Endothelial cell of umbilical vein (primary cell): Measurements from ENCODE around the gene KIF26B. TPM values are rescaled to one million over a fixed set of nuclear protein-coding genes. Genes with fewer than 3 reads are reported as not detected.

Source experiments
- BruUV-seq: library from RNA; stranded (reverse); fragments of 400-500 nt; replicated peaks from 2 replicates; lab custom pipeline; 2021; lab: Mats Ljungman, UMichigan
- CTCF ChIA-PET: fragments of 300-600, 350-600 bp; sonication (Branson Sonifier 250); formaldehyde crosslinking; loops from one replicate; lab custom pipeline; 2021; ENCODE audit warnings: antibody characterized with exemption, inconsistent platforms; lab: Charles Lee
- POLR2A ChIA-PET: fragments of 300-600, 350-600 bp; sonication (Branson Sonifier 250); formaldehyde crosslinking; loops from one replicate; lab custom pipeline; 2021; ENCODE audit warnings: antibody characterized with exemption, inconsistent platforms; lab: Charles Lee
- DNase-seq: peaks from one replicate; pipeline ENCODE4 v3.0.0-alpha.2; 2011; ENCODE audit warnings: low read depth, low spot score
- FAIRE-seq: peaks from 2 replicates; lab custom pipeline; 2011; peaks lifted over from hg19 to GRCh38; lab: Jason Lieb, UNC
- H2AFZ ChIP-seq: 2 replicates; pipeline ENCODE4 v1.6.0; 2012; ENCODE audit warnings: low read depth, low read length, control low read depth, inconsistent platforms
- H3K27ac ChIP-seq: 2 replicates; pipeline ENCODE4 v1.5.1; 2011; ENCODE audit warnings: low read depth, mild to moderate bottlenecking, control low read depth, low read length, moderate library complexity; ENCODE audit not compliant: insufficient read depth
- H3K27me3 ChIP-seq, 2 experiments: 2 replicates each; pipeline versions ENCODE4 v1.6.0 to v1.6.1; 2011; ENCODE audit warnings: low read length in 2 of 2, mixed read lengths in 1 of 2; ENCODE audit not compliant: control insufficient read depth in 2 of 2, insufficient read depth in 2 of 2
- H3K36me3 ChIP-seq, 2 experiments: 2 replicates in 1 of 2; 3 replicates in 1 of 2; pipeline ENCODE4 v1.5.1; 2011; ENCODE audit warnings: low read length in 2 of 2, mild to moderate bottlenecking in 1 of 2, moderate library complexity in 1 of 2; ENCODE audit not compliant: control insufficient read depth in 2 of 2, insufficient read depth in 2 of 2; ENCODE audit errors: extremely low read depth in 1 of 2
- H3K4me1 ChIP-seq: 3 replicates; pipeline ENCODE4 v1.5.1; 2011; ENCODE audit warnings: mild to moderate bottlenecking, low read length; ENCODE audit not compliant: control insufficient read depth, insufficient read depth; ENCODE audit errors: extremely low read depth
- H3K4me2 ChIP-seq: 2 replicates; pipeline ENCODE4 v1.6.1; 2011; ENCODE audit warnings: low read length, control low read depth, mixed read lengths; ENCODE audit not compliant: insufficient read depth
- H3K4me3 ChIP-seq, 3 experiments: fragments of 200-600 bp in 1 of 3; sonication (generic), shearing (Covaris generic) in 1 of 3; replicated peaks in 1 of 3; 2 replicates each; pipeline ENCODE4 v1.5.1; 2011 to 2016; ENCODE audit warnings: control low read depth in 3 of 3, low read length in 3 of 3, mild to moderate bottlenecking in 2 of 3, inconsistent platforms in 1 of 3, low read depth in 1 of 3, moderate library complexity in 1 of 3; ENCODE audit not compliant: insufficient read depth in 1 of 3
- H3K79me2 ChIP-seq: 2 replicates; pipeline ENCODE4 v1.6.0; 2012; ENCODE audit warnings: low read length, inconsistent platforms; ENCODE audit not compliant: control insufficient read depth, insufficient read depth
- H3K9ac ChIP-seq: replicated peaks from 2 replicates; pipeline ENCODE3; 2011; ENCODE audit warnings: low read length, control low read depth; ENCODE audit not compliant: insufficient read depth; ENCODE audit errors: extremely low read depth
- H3K9me1 ChIP-seq: replicated peaks from 3 replicates; pipeline ENCODE4 v1.6.0; 2011; ENCODE audit warnings: mild to moderate bottlenecking, low read length; ENCODE audit not compliant: control insufficient read depth, insufficient read depth; ENCODE audit errors: extremely low read depth
- H3K9me3 ChIP-seq: replicated peaks from 2 replicates; pipeline ENCODE4 v1.5.1; 2012; ENCODE audit warnings: low read length, inconsistent platforms; ENCODE audit not compliant: control insufficient read depth, insufficient read depth
- H4K20me1 ChIP-seq: replicated peaks from 2 replicates; pipeline ENCODE3; 2011; ENCODE audit warnings: mild to moderate bottlenecking, low read length; ENCODE audit not compliant: control insufficient read depth, insufficient read depth; ENCODE audit errors: extremely low read depth
- EZH2 ChIP-seq: IDR thresholded peaks from 2 replicates; pipeline ENCODE4 v1.6.1; 2012; ENCODE audit warnings: borderline replicate concordance, low read depth, mild to moderate bottlenecking, moderate library complexity, low read length, inconsistent platforms; ENCODE audit not compliant: severe bottlenecking
- FOS ChIP-seq: IDR thresholded peaks from 2 replicates; pipeline ENCODE4 v1.6.1; 2011; ENCODE audit warnings: mild to moderate bottlenecking, low read length, moderate library complexity, borderline replicate concordance; ENCODE audit not compliant: insufficient read depth
- GATA2 ChIP-seq: IDR thresholded peaks from 2 replicates; pipeline ENCODE4 v1.7.0; 2011; ENCODE audit warnings: low read depth, mild to moderate bottlenecking, moderate library complexity, mixed read lengths, low read length; ENCODE audit not compliant: insufficient read length, insufficient read depth
- JUN ChIP-seq: IDR thresholded peaks from 2 replicates; pipeline ENCODE4 v1.6.1; 2011; ENCODE audit warnings: borderline replicate concordance, low read depth; ENCODE audit not compliant: insufficient read length, insufficient read depth
- POLR2A ChIP-seq: IDR thresholded peaks from 2 replicates; pipeline ENCODE4 v1.6.1; 2012; ENCODE audit warnings: low read depth, mild to moderate bottlenecking, control low read depth, low read length
- POLR2AphosphoS5 ChIP-seq: IDR thresholded peaks from 2 replicates; pipeline ENCODE4 v1.6.1; 2012; ENCODE audit warnings: low read depth, mild to moderate bottlenecking, control low read depth, low read length, moderate library complexity; ENCODE audit not compliant: insufficient read depth
- dilution Hi-C: fragments of 300-500 bp; cut with MboI; formaldehyde crosslinking; loops from one replicate; pipeline ENCODE4 v1.15.0; 2019; ENCODE audit warnings: low sequenced_read_pairs; ENCODE audit not compliant: extremely low pct_ligation_motif_present
- intact Hi-C: fragments of 100-400 bp; cut with micrococcal nuclease; formaldehyde crosslinking; loops from one replicate; pipeline ENCODE4 v1.10.0; 2022
- polyA plus RNA-seq, 4 experiments: library from polyadenylated mRNA; depleted of rRNA in 3 of 4; stranded (reverse) in 3 of 4; unstranded in 1 of 4; fragments of >200 nt; gene quantifications; 2 replicates each; pipeline versions ENCODE4 v1.2.1 to v1.2.3, GENCODE V29; 2011 to 2012; ENCODE audit warnings: missing spikeins in 1 of 4
- total RNA-seq: library from RNA; stranded (reverse); gene quantifications from 2 replicates; pipeline ENCODE4 v1.2.3, GENCODE V29; 2021
- TF ChIP-seq, protein P1 (sequence below), 2 donors: IDR thresholded peaks; 1 replicate in 1 of 2; 2 replicates in 1 of 2; pipeline ENCODE4 v1.5.1; 2011; ENCODE audit warnings: low read length in 2 of 2, mild to moderate bottlenecking in 2 of 2, moderate library complexity in 2 of 2, control low read depth in 1 of 2, inconsistent platforms in 1 of 2, low read depth in 1 of 2; ENCODE audit not compliant: insufficient read depth in 1 of 2; ENCODE audit errors: extremely low read depth in 1 of 2
- TF ChIP-seq, protein P2 (sequence below): IDR thresholded peaks from 2 replicates; pipeline ENCODE4 v1.6.1; 2011; ENCODE audit not compliant: insufficient read depth, insufficient read length

KIF26B gene
- total and polyA plus RNA-seq, 2 donors (not counting 3 experiments of a cell fraction or from before 2014, with no cell fraction given), result 0.04 to 0.49 TPM

DNA sequence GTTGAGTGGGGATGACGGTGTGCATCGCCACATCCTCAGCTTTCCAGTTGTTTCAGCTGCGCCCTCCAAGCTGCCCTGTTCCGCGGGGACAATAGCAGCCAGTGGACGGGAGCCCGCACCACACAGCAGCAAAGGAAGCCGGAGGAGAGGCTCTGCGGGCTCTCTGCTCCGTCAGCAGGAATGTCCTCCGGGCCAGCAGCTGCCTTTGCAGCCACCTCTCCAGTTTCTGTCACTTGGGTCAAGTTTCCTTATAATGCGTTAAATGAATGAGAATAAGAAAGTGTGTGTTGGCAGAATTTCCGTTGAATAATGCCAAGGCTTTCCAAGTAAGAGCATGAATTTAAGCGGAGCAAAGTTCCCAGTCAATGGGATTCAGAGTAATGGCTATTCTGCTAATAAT is 263.3 kb downstream of the KIF26B start:
- Histone ChIP-seq H3K27me3 (no peaks in the 10 kb centered on the region), H3K4me2 (no peak overlapping the region), H3K9ac (no peak overlapping the region), H3K27ac (no peak overlapping the region), H3K36me3 (no peaks in the 10 kb centered on the region), H4K20me1 (no peaks in the 10 kb centered on the region), H3K4me1 (no peaks in the 10 kb centered on the region), H3K79me2 (no peaks in the 10 kb centered on the region), H3K9me3 (no peaks in the 10 kb centered on the region), H2AFZ (no peak overlapping the region), H3K9me1 (no peaks in the 10 kb centered on the region), H3K4me3 (no peak overlapping the region)
- intact Hi-C loops (no loop called here), dilution Hi-C loops (no loop called here)
- no peak for DNase-seq
- BruUV-seq, result no TSS peak
- ChIA-PET CTCF (no interaction called here), POLR2A (no interaction called here)
- no peak for FAIRE-seq
- TF ChIP-seq POLR2A (no peak), JUN (no peak), GATA2 (no peak), POLR2AphosphoS5 (no peak), FOS (no peak)
- TF ChIP-seq, protein P1, sequence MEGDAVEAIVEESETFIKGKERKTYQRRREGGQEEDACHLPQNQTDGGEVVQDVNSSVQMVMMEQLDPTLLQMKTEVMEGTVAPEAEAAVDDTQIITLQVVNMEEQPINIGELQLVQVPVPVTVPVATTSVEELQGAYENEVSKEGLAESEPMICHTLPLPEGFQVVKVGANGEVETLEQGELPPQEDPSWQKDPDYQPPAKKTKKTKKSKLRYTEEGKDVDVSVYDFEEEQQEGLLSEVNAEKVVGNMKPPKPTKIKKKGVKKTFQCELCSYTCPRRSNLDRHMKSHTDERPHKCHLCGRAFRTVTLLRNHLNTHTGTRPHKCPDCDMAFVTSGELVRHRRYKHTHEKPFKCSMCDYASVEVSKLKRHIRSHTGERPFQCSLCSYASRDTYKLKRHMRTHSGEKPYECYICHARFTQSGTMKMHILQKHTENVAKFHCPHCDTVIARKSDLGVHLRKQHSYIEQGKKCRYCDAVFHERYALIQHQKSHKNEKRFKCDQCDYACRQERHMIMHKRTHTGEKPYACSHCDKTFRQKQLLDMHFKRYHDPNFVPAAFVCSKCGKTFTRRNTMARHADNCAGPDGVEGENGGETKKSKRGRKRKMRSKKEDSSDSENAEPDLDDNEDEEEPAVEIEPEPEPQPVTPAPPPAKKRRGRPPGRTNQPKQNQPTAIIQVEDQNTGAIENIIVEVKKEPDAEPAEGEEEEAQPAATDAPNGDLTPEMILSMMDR (IDR thresholded peaks at IDR 0.05; ENCODE audit: extremely low read depth in 1 of 2, insufficient read depth in 1 of 2, low read depth in 1 of 2, low read length in 2 of 2), result no peak

DNA sequence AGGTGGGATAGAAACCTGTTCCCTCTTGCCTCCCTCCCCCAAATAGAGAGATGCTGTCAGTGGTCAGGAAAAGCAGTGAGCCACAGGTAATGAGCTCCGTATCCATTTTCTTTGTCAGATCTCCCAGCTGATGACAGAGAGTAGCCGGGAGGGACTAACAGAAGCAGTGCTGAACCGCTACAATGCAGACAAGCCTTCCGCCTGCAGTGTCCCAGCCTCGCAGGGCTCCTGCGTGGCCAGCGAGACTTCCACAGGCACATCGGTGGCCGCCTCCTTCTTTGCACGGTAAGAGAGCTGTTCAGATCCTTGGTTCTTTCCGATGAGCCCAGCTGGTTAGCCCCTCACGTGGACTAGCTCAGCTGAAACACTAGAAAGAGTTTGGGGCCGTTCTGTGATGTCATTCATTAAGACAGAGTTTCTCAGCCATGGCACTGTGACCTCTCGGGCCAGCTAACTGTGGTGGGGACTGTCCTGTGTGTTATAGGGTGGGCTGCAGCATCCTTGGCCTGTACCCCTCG is 264.7 kb downstream of the KIF26B start:
- H3K27ac ChIP-seq, result no peak overlapping the region
- no peaks in the 10 kb centered on the region for H3K36me3 ChIP-seq
- H3K27me3 ChIP-seq, result no peaks in the 10 kb centered on the region
- no peaks in the 10 kb centered on the region for H3K79me2 ChIP-seq
- BruUV-seq, result no TSS peak
- TF ChIP-seq POLR2A (no peak), JUN (no peak), POLR2AphosphoS5 (no peak), FOS (no peak), EZH2 (no peak), GATA2 (no peak)
- TF ChIP-seq, protein P2, sequence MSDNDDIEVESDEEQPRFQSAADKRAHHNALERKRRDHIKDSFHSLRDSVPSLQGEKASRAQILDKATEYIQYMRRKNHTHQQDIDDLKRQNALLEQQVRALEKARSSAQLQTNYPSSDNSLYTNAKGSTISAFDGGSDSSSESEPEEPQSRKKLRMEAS, result no peak
- TF ChIP-seq, protein P1 (IDR thresholded peaks at IDR 0.05; ENCODE audit: extremely low read depth in 1 of 2, insufficient read depth in 1 of 2, low read depth in 1 of 2, low read length in 2 of 2), result no peak
- ChIA-PET POLR2A (no interaction called here), CTCF (no interaction called here)
- no peak overlapping the region for H3K4me2 ChIP-seq
- DNase-seq (no peak), FAIRE-seq (no peak)
- H3K4me3 ChIP-seq, result no peak overlapping the region
- intact Hi-C loops, result no loop called here
- no peaks in the 10 kb centered on the region for H3K9me3 ChIP-seq
- H2AFZ ChIP-seq, result no peak overlapping the region
- H3K9me1 ChIP-seq, result no peaks in the 10 kb centered on the region
- H4K20me1 ChIP-seq, result no peaks in the 10 kb centered on the region
- H3K9ac ChIP-seq, result no peak overlapping the region
- no peaks in the 10 kb centered on the region for H3K4me1 ChIP-seq
- dilution Hi-C loops, result no loop called here
